Stimulated activated CD8-positive, alpha-beta memory T cell treated with anti-CD3 and anti-CD28 coated beads, Interleukin-4, amount 100 ng/mL, for 48 hours (primary cell): Measurements from ENCODE around the gene ABHD2.
"Not testable (repeated sequence)": the region's sequence is repeated elsewhere in the genome, so short reads cannot be mapped to it uniquely, and the experiment has no call there.

Experiments used
- DNase-seq: peaks from one replicate; pipeline ENCODE4 v3.0.0-alpha.2; 2020

The ABHD2 gene

GRCh38 chr15:89198934-89199333, 110.7 kb downstream of the ABHD2 start:
- DNase-seq, result no peak

GRCh38 chr15:89199746-89200145, 111.5 kb downstream of the ABHD2 start:
- no peak for DNase-seq

GRCh38 chr15:89200182-89200581, 111.9 kb downstream of the ABHD2 start:
- DNase-seq, result no peak

- DNase-seq, result no peak
These were observed 113.3 kb downstream of the ABHD2 start for GRCh38 chr15:89201465-89202005.

- DNase-seq, result peak; percentile 59
These were observed 115.5 kb downstream of the ABHD2 start for GRCh38 chr15:89203705-89204273.

GRCh38 chr15:89205991-89206585, 117.8 kb downstream of the ABHD2 start:
- no peak for DNase-seq

GRCh38 chr15:89206908-89207331, 118.7 kb downstream of the ABHD2 start:
- peak; percentile 86 for DNase-seq

- DNase-seq, result no peak
These were observed 120.0 kb downstream of the ABHD2 start for GRCh38 chr15:89208256-89208655.

- no peak for DNase-seq
These were observed 120.8 kb downstream of the ABHD2 start for GRCh38 chr15:89209057-89209456.

GRCh38 chr15:89211678-89212170, 123.5 kb downstream of the ABHD2 start:
- no peak for DNase-seq

GRCh38 chr15:89215627-89216026, 127.4 kb downstream of the ABHD2 start:
- no peak for DNase-seq

- no peak for DNase-seq
These were observed 128.8 kb downstream of the ABHD2 start for GRCh38 chr15:89217031-89217430.

GRCh38 chr15:89217686-89218376, 129.6 kb downstream of the ABHD2 start:
- DNase-seq, result no peak

GRCh38 chr15:89218531-89218930, 130.3 kb downstream of the ABHD2 start:
- no peak for DNase-seq

- DNase-seq, result no peak
These were observed 133.3 kb downstream of the ABHD2 start, which contains the start of gene RLBP1 for GRCh38 chr15:89221543-89221942. Gene RLBP1, minus strand, starts transcription at chr15:89221579. Its CDS starts 2,604 bp downstream, at chr15:89218975.

- DNase-seq, result no peak
These were observed 137.3 kb downstream of the ABHD2 start for GRCh38 chr15:89225588-89225987.

- no peak for DNase-seq
These were observed 138.3 kb downstream of the ABHD2 start for GRCh38 chr15:89226359-89227221.

GRCh38 chr15:89227425-89227824, 139.2 kb downstream of the ABHD2 start:
- no peak for DNase-seq

- DNase-seq, result no peak
These were observed 142.0 kb downstream of the ABHD2 start for GRCh38 chr15:89230277-89230676.

- no peak for DNase-seq
These were observed 143.6 kb downstream of the ABHD2 start for GRCh38 chr15:89231832-89232231.

- DNase-seq, result not testable (repeated sequence)
These were observed 151.9 kb downstream of the ABHD2 start for GRCh38 chr15:89239883-89240810.
